Left ventricle myocardium inferior (tissue), 1 donor: Measurements from ENCODE around the gene GNG3. TPM values are rescaled to one million over a fixed set of nuclear protein-coding genes. Genes with fewer than 3 reads are reported as not detected.

Experiments used
- DNase-seq: peaks from one replicate; pipeline ENCODE4 v3.0.0-alpha.2; 2020
- H3K27ac ChIP-seq: fragments of 200-600 bp; replicated peaks from 2 replicates; pipeline ENCODE4 v1.8.0; 2021
- H3K27me3 ChIP-seq: fragments of 200-600 bp; 2 replicates; pipeline ENCODE4 v1.8.0; 2021; ENCODE audit warnings: low read depth
- H3K36me3 ChIP-seq: fragments of 200-600 bp; 2 replicates; pipeline ENCODE4 v1.8.0; 2021
- H3K4me1 ChIP-seq: fragments of 200-600 bp; 2 replicates; pipeline ENCODE4 v1.8.0; 2021
- H3K4me3 ChIP-seq: fragments of 200-600 bp; 2 replicates; pipeline ENCODE4 v1.8.0; 2021; ENCODE audit warnings: mild to moderate bottlenecking, moderate library complexity
- H3K9me3 ChIP-seq: fragments of 200-600 bp; replicated peaks from 2 replicates; pipeline ENCODE4 v1.8.0; 2021
- intact Hi-C: fragments of 100-400 bp; cut with micrococcal nuclease; formaldehyde crosslinking; loops from one replicate; pipeline ENCODE4 v1.11.0; 2022
- total RNA-seq: library from RNA; stranded (reverse); fragmentation: NEBNext Ultra II Directional; extraction: Animal tissue kit (Norgen Biotek cat#: 25700); gene quantifications from one replicate; pipeline ENCODE4 v1.2.1, GENCODE V29; 2021
- TF ChIP-seq, protein P1 (sequence below): fragments of 200-600 bp; IDR thresholded peaks from 2 replicates; pipeline ENCODE4 v1.8.0; 2021; ENCODE audit warnings: antibody characterized with exemption, mild to moderate bottlenecking, borderline replicate concordance
- donor health status: DM: no; HTN: yes; CAD: no; lungs with severe emphysema.

Gene GNG3
- total RNA-seq, 1 donor from 2014 or later = not detected

DNA sequence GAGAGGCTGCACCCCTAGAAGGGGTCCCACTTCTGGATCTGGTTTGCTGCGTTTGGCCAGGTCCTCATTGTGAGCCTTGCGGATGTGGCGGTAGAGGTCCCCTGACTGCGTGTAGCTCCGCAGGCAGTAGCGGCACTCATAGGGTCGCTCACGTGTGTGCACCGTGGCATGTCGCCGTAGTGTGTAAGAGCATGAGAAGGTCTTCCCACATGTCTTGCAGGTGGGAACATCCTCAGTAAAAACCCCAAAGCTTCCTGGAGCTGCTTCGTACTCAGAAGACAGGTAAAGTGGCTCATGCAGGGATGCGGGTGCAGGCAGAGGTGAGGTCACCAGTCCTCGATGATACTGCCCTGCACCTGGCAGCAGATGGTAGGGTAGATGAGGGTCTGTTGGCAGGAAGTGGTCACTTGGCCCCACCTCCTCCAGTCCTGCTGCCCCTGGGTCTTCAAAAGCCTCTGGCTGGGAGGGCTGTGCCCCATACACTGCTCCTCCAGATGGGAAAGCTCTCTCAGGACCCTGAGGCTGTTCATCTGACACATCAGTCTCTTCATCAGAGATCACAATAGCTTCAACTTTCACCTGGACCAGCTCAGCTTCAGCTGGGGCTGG lies 44.8 kb downstream of the GNG3 start:
- DNase-seq = no peak
- no peak overlapping the region for H3K4me3 ChIP-seq
- H3K4me1 ChIP-seq = peaks cover 41% of the 10 kb centered on the region
- intact Hi-C loops = no loop called here
- H3K36me3 ChIP-seq = peaks cover 14% of the 10 kb centered on the region
- no peaks in the 10 kb centered on the region for H3K27me3 ChIP-seq
- H3K27ac ChIP-seq = peak overlapping the region; percentile 98
- H3K9me3 ChIP-seq = no peaks in the 10 kb centered on the region
- TF ChIP-seq, protein P1, sequence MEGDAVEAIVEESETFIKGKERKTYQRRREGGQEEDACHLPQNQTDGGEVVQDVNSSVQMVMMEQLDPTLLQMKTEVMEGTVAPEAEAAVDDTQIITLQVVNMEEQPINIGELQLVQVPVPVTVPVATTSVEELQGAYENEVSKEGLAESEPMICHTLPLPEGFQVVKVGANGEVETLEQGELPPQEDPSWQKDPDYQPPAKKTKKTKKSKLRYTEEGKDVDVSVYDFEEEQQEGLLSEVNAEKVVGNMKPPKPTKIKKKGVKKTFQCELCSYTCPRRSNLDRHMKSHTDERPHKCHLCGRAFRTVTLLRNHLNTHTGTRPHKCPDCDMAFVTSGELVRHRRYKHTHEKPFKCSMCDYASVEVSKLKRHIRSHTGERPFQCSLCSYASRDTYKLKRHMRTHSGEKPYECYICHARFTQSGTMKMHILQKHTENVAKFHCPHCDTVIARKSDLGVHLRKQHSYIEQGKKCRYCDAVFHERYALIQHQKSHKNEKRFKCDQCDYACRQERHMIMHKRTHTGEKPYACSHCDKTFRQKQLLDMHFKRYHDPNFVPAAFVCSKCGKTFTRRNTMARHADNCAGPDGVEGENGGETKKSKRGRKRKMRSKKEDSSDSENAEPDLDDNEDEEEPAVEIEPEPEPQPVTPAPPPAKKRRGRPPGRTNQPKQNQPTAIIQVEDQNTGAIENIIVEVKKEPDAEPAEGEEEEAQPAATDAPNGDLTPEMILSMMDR = no peak

DNA sequence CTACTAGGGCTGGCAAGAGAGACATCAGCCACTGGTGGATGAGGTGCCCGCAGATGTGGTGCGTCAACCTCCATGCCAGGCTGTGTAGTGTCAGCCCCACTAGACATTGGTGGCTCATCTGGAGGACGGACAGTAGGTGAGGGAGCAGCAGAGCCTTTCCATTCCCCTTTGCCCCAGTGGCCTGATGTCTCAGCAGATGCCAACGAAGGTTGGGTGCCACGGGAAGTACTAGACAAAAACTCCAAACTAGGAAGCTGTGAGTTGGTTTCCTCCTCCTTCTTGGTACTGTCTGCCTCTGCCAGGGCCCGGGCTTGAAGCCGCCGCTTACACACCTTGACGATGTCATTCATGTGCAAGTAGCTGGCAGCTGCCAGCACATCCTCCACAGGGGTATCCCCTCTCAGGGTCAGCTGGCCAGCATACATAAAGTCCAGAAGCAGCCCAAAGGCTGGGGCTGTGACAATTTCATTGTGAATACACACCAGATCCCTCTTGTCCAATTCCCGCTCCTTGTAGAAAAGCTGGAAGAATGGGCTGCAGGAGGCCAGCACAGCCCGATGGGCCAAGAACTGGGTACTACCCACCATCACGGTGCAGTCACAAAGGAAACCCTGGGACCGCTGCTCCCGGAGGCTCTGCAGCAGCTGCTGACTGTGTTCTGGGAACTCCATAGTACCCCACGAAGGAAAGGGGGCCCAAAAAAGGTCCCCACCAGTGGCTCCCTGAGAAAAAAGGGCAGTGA lies 45.7 kb downstream of the GNG3 start:
- TF ChIP-seq, protein P1 = no peak
- Histone ChIP-seq H3K27ac (peak overlapping the region; percentile 98), H3K36me3 (peaks cover 14% of the 10 kb centered on the region), H3K4me1 (peaks cover 41% of the 10 kb centered on the region), H3K9me3 (no peaks in the 10 kb centered on the region), H3K27me3 (no peaks in the 10 kb centered on the region), H3K4me3 (peak overlapping the region; percentile 76)
- DNase-seq = no peak
- intact Hi-C loops = no loop called here

DNA sequence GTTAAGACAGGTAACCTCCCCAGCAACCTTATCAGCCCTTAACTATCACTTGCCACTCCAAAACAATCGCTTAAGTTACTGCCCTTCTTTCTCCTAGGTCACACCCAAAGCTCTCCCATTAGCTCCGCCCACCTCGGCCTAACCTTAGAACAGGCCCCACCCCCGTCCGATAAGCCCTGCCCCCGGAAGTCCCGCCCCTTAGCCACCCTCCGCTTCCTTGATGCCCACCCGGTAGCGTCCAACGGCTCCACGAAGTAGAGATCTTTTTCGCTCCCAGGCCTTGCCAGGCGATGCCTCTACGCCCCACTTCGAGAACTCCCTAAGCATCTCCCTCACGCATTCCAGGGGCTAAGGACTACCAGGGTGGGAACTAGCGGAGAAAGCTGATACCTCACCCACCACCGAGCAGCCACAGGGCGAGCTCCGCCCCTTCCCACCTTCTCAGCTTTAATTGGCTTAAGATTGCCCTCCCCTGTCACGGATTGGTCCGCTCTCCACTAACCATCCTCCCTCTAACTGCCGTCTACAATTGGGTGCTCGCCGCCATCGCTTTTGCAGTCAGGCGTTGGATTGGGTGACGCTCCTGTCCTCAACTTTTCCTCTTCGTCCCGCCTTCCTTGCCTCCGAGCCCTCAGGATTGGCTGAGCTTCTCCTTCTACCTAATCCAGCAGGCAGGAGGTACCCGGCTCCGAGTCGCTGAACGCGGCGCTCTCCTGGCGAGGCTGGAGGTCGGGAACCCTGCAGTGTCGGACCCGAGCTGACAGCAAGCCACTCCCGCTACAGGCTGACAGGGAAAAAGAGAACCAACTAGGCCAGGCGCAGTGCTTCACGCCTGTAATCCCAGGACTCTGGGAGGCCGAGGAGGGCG lies 46.5 kb downstream of the GNG3 start, which contains the start of gene ZBTB3:
ZBTB3 (minus strand) TSS at position 425 of the 868 bp plus-strand sequence. CDS start 496 bp downstream, outside the sequence.
- H3K4me1 ChIP-seq = peaks cover 41% of the 10 kb centered on the region
- DNase-seq = peak; percentile 95
- peak within 1 kb of the TSS; percentile 76 for H3K4me3 ChIP-seq
- no peaks in the 10 kb centered on the region for H3K27me3 ChIP-seq
- no peaks in the 10 kb centered on the region for H3K9me3 ChIP-seq
- TF ChIP-seq, protein P1 = no peak
- peaks cover 14% of the 10 kb centered on the region for H3K36me3 ChIP-seq
- peak within 1 kb of the TSS; percentile 98 for H3K27ac ChIP-seq
- intact Hi-C loops = no loop called here

DNA sequence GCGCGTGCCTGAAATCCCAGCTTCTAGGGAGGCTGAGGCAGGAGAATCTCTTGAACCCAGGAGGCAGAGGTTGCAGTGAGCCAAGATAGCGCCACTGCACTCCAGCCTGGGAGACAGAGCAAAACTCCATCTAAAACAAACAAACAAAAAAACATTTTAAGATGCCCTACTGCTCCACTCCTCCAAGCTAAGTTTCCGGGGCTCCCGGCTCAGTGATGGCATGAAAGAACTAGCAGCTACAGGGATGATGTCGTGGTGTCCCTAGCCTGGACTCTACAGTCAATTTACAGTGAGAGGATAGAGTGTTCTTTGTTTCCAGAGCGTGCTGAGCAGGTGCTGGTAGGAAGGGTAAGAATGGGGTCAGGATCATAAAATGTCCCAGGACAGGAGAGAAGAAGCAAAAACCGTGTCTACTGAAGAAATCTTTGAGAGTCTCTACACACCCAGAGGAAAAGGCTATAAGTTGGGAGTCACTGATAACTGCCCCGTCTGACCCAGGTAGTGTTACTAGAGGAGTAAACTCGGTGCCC lies 47.7 kb downstream of the GNG3 start:
- no peak for DNase-seq
- Histone ChIP-seq H3K36me3 (peaks cover 14% of the 10 kb centered on the region), H3K27ac (no peak overlapping the region), H3K4me3 (no peak overlapping the region), H3K9me3 (no peaks in the 10 kb centered on the region), H3K27me3 (no peaks in the 10 kb centered on the region), H3K4me1 (peaks cover 39% of the 10 kb centered on the region)
- intact Hi-C loops = no loop called here
- TF ChIP-seq, protein P1 = no peak
